CD14-positive monocyte (primary cell): ENCODE results near the gene FOSB. TPM values are rescaled to one million over a fixed set of nuclear protein-coding genes. Genes with fewer than 3 reads are reported as not detected.

Experiments used
- DNase-seq, 3 donors: peaks; one replicate each; pipeline ENCODE4 v3.0.0-alpha.2; 2011 to 2022
- H2AFZ ChIP-seq: 2 replicates; pipeline ENCODE4 v1.6.0; 2012; ENCODE audit warnings: mild to moderate bottlenecking, low read depth, low read length, inconsistent platforms; ENCODE audit not compliant: insufficient read depth, poor library complexity, severe bottlenecking
- H3K27ac ChIP-seq, 2 donors: 1 replicate in 1 of 2; 2 replicates in 1 of 2; pipeline ENCODE4 v1.5.1; 2012 to 2013; ENCODE audit warnings: low read length in 2 of 2, control low read depth in 1 of 2, inconsistent platforms in 1 of 2, low read depth in 1 of 2, mild to moderate bottlenecking in 1 of 2
- H3K27me3 ChIP-seq, 2 donors: one replicate each; pipeline versions ENCODE4 v1.6.0 to v1.6.1; 2011 to 2013; ENCODE audit warnings: low read length in 2 of 2; ENCODE audit not compliant: control insufficient read depth in 2 of 2, insufficient read depth in 2 of 2
- H3K36me3 ChIP-seq, 2 donors: replicated peaks in 1 of 2; 1 replicate in 1 of 2; 2 replicates in 1 of 2; pipeline versions ENCODE4 v1.5.1 to v1.6.1; 2012 to 2013; ENCODE audit warnings: low read length in 2 of 2, control low read depth in 1 of 2, inconsistent platforms in 1 of 2, mild to moderate bottlenecking in 1 of 2; ENCODE audit not compliant: insufficient read depth in 2 of 2, control insufficient read depth in 1 of 2
- H3K4me1 ChIP-seq, 2 donors: 1 replicate in 1 of 2; 2 replicates in 1 of 2; pipeline versions ENCODE4 v1.5.1 to v1.6.1; 2012 to 2013; ENCODE audit warnings: low read length in 2 of 2, control low read depth in 1 of 2, inconsistent platforms in 1 of 2, mild to moderate bottlenecking in 1 of 2, moderate library complexity in 1 of 2; ENCODE audit not compliant: insufficient read depth in 2 of 2, control insufficient read depth in 1 of 2
- H3K4me2 ChIP-seq: replicated peaks from 2 replicates; pipeline ENCODE3; 2012; ENCODE audit warnings: low read length, moderate library complexity, mild to moderate bottlenecking; ENCODE audit not compliant: poor library complexity, severe bottlenecking; ENCODE audit errors: extremely low read depth
- H3K4me3 ChIP-seq, 3 experiments: fragments of 200-600 bp in 1 of 3; sonication (generic) in 1 of 3; replicated peaks in 1 of 3; 1 replicate in 2 of 3; 2 replicates in 1 of 3; pipeline ENCODE4 v1.5.1; 2011 to 2013; ENCODE audit warnings: low read length in 3 of 3, mild to moderate bottlenecking in 3 of 3, control low read depth in 2 of 3, low read depth in 2 of 3, inconsistent platforms in 1 of 3, moderate library complexity in 1 of 3
- H3K79me2 ChIP-seq: 2 replicates; pipeline ENCODE4 v1.6.0; 2012; ENCODE audit warnings: mild to moderate bottlenecking, control low read depth, inconsistent platforms, low read length, moderate library complexity; ENCODE audit not compliant: insufficient read depth
- H3K9ac ChIP-seq: 2 replicates; pipeline ENCODE4 v1.6.0; 2017; ENCODE audit warnings: low read length, mild to moderate bottlenecking; ENCODE audit not compliant: insufficient read depth, poor library complexity, severe bottlenecking
- H3K9me3 ChIP-seq, 2 donors: replicated peaks in 1 of 2; 1 replicate in 1 of 2; 2 replicates in 1 of 2; pipeline versions ENCODE4 v1.5.1 to v1.6.1; 2012 to 2013; ENCODE audit warnings: low read length in 2 of 2, control low read depth in 1 of 2; ENCODE audit not compliant: control insufficient read depth in 1 of 2, insufficient read depth in 1 of 2
- H4K20me1 ChIP-seq: 2 replicates; pipeline ENCODE4 v1.6.0; 2012; ENCODE audit warnings: mild to moderate bottlenecking, low read length, control low read depth, moderate library complexity; ENCODE audit not compliant: insufficient read depth
- H3K27ac Mint-ChIP-seq, 7 donors: one replicate each; pipeline ENCODE4 v1.8.0; 2020; ENCODE audit warnings: mild to moderate bottlenecking in 7 of 7, mixed read lengths in 7 of 7, moderate library complexity in 6 of 7, inconsistent platforms in 2 of 7
- H3K27me3 Mint-ChIP-seq, 3 donors: one replicate each; pipeline ENCODE4 v1.8.0; 2021 to 2022; ENCODE audit warnings: low read depth in 3 of 3, mild to moderate bottlenecking in 3 of 3, mixed read lengths in 3 of 3, moderate library complexity in 3 of 3, inconsistent platforms in 1 of 3
- H3K36me3 Mint-ChIP-seq, 2 donors: one replicate each; pipeline ENCODE4 v1.8.0; 2020; ENCODE audit warnings: mixed read lengths in 2 of 2, inconsistent platforms in 1 of 2, mild to moderate bottlenecking in 1 of 2
- H3K4me1 Mint-ChIP-seq: one replicate; pipeline ENCODE4 v1.8.0; 2020; ENCODE audit warnings: mild to moderate bottlenecking, mixed read lengths
- H3K4me3 Mint-ChIP-seq, 2 donors: one replicate each; pipeline ENCODE4 v1.8.0; 2020; ENCODE audit warnings: mild to moderate bottlenecking in 2 of 2, mixed read lengths in 2 of 2, moderate library complexity in 1 of 2
- H3K9me3 Mint-ChIP-seq, 7 donors: one replicate each; pipeline ENCODE4 v1.8.0; 2020 to 2022; ENCODE audit warnings: mixed read lengths in 7 of 7, mild to moderate bottlenecking in 6 of 7, moderate library complexity in 6 of 7, inconsistent platforms in 2 of 7
- WGBS: methylation state at CpG from one replicate; pipeline ENCODE4 v1.1.5; 2013; ENCODE audit warnings: missing lambda C conversion rate; ENCODE audit not compliant: insufficient coverage; 5-methylcytosine and 5-hydroxymethylcytosine counted together
- intact Hi-C, 2 donors: fragments of 100-400 bp; cut with micrococcal nuclease; formaldehyde crosslinking; loops; one replicate each; pipeline versions ENCODE4 v1.15.0 to v1.15.1; 2023
- polyA plus RNA-seq, 3 donors: library from polyadenylated mRNA; depleted of rRNA in 1 of 3; unstranded in 2 of 3; stranded (reverse) in 1 of 3; fragments of 300-500 nt in 2 of 3; fragments of >200 nt in 1 of 3; fragmentation: Illumina TruSeq in 2 of 3; gene quantifications; 1 replicate in 2 of 3; 2 replicates in 1 of 3; pipeline ENCODE4 v1.2.3, GENCODE V29; 2012 to 2021
- TF ChIP-seq, protein P1 (sequence below): fragments of 200-600 bp; IDR thresholded peaks from one replicate; pipeline ENCODE4 v1.8.0; 2022; ENCODE audit warnings: antibody characterized with exemption, mild to moderate bottlenecking

Gene FOSB
- polyA plus RNA-seq, 3 donors: 27.3 to 840 (median 28.2) TPM

DNA sequence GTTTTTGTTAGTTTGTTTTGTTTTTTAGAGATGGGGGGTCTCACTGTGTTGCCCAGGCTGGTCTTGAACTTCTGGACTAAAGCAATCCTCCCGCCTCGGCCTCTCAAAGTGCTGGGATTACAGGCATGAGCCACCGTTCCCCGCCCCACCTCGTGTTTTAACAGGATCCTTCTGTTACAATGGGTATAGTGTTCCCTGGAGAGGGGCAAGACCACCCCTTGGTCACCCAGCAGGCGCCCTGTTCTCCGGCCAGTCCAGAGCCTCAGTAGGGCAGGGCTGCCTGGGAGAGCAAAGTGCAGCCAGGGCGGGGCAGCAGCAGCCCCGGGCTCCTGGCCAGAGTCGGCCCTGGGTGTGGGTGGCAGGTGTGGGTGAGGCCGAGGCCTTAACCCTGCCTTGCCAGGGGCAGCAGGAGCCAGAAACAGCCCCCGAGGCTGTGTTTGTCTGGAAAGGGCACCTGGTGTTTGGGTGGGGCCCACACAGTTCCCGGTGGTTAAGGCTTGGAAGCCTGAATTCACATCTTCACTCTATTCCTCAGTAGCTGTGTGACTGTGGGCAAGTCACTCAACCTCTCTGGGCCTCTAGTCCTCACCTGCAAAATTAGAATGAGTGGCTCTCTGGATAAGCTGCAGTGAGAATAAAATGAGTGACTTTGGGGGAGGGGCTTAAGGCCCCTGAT lies 46.7 kb downstream of the FOSB start:
- peaks cover 95% of the 10 kb centered on the region for H4K20me1 ChIP-seq
- H3K4me3 Mint-ChIP-seq: peak overlapping the region; percentile 74 to 80

DNA sequence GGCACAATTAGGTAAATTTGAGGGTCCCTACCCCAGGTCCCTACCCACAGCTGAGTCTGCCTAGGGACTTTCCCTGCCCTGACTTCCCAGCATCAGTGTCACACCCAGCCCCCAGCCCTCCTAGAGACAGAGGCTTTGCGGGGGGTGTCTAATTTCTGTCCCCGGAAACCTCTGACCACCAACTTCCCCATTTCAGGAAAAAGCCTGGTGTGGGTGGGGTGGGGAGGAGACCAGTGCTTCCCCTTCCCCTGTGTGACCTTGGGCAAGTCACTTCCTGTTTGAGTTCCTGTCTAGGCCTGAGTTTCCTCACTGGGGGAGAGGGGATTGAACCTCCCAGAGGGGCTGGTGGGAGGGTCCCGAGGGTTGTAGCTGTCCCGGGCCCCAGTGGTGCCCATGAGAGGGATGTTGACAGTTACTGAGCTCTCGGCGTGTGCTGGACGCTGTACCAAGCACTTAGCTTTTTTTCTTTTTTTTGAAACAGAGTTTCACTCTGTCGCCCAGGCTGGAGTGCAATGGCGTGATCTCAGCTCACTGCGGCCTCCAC lies 47.4 kb downstream of the FOSB start:
- Mint-ChIP-seq H3K27me3 (no peaks in the 10 kb centered on the region), H3K36me3 (peaks cover 49 to 86% of the 10 kb centered on the region in 2 donors), H3K27ac (peak overlapping the region; percentile 97 to 99 (median 99)), H3K4me1 (peaks cover 75% of the 10 kb centered on the region), H3K4me3 (peak overlapping the region; percentile 74 to 80), H3K9me3 (no peaks in the 10 kb centered on the region)
- intact Hi-C loops: no loop called here
- no peaks in the 10 kb centered on the region for H3K27me3 ChIP-seq
- WGBS: 2% methylated on average over 8 of the region's 10 CpGs
- H3K27ac ChIP-seq: peak overlapping the region; percentile 84 to 96
- peaks cover 95% of the 10 kb centered on the region for H4K20me1 ChIP-seq
- H3K4me2 ChIP-seq: peak overlapping the region; percentile 79
- DNase-seq: peak; percentile 97 to 99 (median 97)
- H3K4me1 ChIP-seq: peaks cover 72 to 80% of the 10 kb centered on the region in 2 donors
- TF ChIP-seq, protein P1, sequence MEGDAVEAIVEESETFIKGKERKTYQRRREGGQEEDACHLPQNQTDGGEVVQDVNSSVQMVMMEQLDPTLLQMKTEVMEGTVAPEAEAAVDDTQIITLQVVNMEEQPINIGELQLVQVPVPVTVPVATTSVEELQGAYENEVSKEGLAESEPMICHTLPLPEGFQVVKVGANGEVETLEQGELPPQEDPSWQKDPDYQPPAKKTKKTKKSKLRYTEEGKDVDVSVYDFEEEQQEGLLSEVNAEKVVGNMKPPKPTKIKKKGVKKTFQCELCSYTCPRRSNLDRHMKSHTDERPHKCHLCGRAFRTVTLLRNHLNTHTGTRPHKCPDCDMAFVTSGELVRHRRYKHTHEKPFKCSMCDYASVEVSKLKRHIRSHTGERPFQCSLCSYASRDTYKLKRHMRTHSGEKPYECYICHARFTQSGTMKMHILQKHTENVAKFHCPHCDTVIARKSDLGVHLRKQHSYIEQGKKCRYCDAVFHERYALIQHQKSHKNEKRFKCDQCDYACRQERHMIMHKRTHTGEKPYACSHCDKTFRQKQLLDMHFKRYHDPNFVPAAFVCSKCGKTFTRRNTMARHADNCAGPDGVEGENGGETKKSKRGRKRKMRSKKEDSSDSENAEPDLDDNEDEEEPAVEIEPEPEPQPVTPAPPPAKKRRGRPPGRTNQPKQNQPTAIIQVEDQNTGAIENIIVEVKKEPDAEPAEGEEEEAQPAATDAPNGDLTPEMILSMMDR: no peak
- H3K9me3 ChIP-seq: no peaks in the 10 kb centered on the region
- peaks cover 31 to 55% of the 10 kb centered on the region in 2 donors for H3K36me3 ChIP-seq
- H3K9ac ChIP-seq: peak overlapping the region; percentile 68
- no peak overlapping the region for H2AFZ ChIP-seq
- peaks cover 96% of the 10 kb centered on the region for H3K79me2 ChIP-seq
- peak overlapping the region in 2 of 3 experiments; percentile 32 to 100 for H3K4me3 ChIP-seq

More for the DNA sequence above, 46.7 kb downstream of the FOSB start:
- peaks cover 78% of the 10 kb centered on the region for H3K4me1 Mint-ChIP-seq
- Histone ChIP-seq H3K27me3 (no peaks in the 10 kb centered on the region), H2AFZ (no peak overlapping the region), H3K79me2 (peaks cover 99% of the 10 kb centered on the region), H3K4me3 (peak overlapping the region in 2 of 3 experiments; percentile 13 to 100), H3K9ac (peak overlapping the region; percentile 68), H3K27ac (peak overlapping the region; percentile 84 to 96), H3K4me2 (peak overlapping the region; percentile 79), H3K36me3 (peaks cover 25 to 49% of the 10 kb centered on the region in 2 donors), H3K9me3 (no peaks in the 10 kb centered on the region), H3K4me1 (peaks cover 76 to 83% of the 10 kb centered on the region in 2 donors)
- no peaks in the 10 kb centered on the region for H3K27me3 Mint-ChIP-seq
- TF ChIP-seq, protein P1: no peak
- H3K27ac Mint-ChIP-seq: peak overlapping the region; percentile 97 to 99 (median 99)
- no peaks in the 10 kb centered on the region for H3K9me3 Mint-ChIP-seq
- DNase-seq: peak in 1 of 3 donors; percentile 8
- H3K36me3 Mint-ChIP-seq: peaks cover 49 to 86% of the 10 kb centered on the region in 2 donors
- intact Hi-C loops: no loop called here
- 51% methylated on average over 9 of the region's 13 CpGs for WGBS
